Measurements from ENCODE around the gene TTLL1.

The TTLL1 gene

GRCh38 chr22:43013355-43014315 is 75.6 kb downstream of the TTLL1 start:
- Histone ChIP-seq H3K4me3 (peak overlapping the region; percentile 86), H3K27ac (peak overlapping the region in 1 of 2 donors; percentile 93)
- DNase-seq (ENCODE audit: low spot score): no peak
- no peak for TF ChIP-seq CTCF (IDR thresholded peaks at IDR 0.05)

GRCh38 chr22:43012390-43012789 is 76.8 kb downstream of the TTLL1 start:
- TF ChIP-seq CTCF (IDR thresholded peaks at IDR 0.05): no peak
- DNase-seq (ENCODE audit: low spot score): no peak
- Histone ChIP-seq H3K27ac (no peak overlapping the region), H3K4me3 (no peak overlapping the region)

GRCh38 chr22:43011079-43011478 is 78.1 kb downstream of the TTLL1 start:
- DNase-seq (ENCODE audit: low spot score): no peak
- no peak overlapping the region for H3K27ac ChIP-seq
- TF ChIP-seq CTCF (IDR thresholded peaks at IDR 0.05): no peak
- H3K4me3 ChIP-seq: no peak overlapping the region

GRCh38 chr22:43009444-43009843 is 79.7 kb downstream of the TTLL1 start:
- H3K27ac ChIP-seq: peak overlapping the region; percentile 4 to 71
- no peak for TF ChIP-seq CTCF (IDR thresholded peaks at IDR 0.05)
- DNase-seq (ENCODE audit: low spot score): no peak
- H3K4me3 ChIP-seq: no peak overlapping the region

GRCh38 chr22:43008921-43009320 is 80.3 kb downstream of the TTLL1 start:
- no peak for TF ChIP-seq CTCF (IDR thresholded peaks at IDR 0.05)
- Histone ChIP-seq H3K27ac (peak overlapping the region; percentile 4 to 71), H3K4me3 (peak overlapping the region; percentile 21)
- DNase-seq (ENCODE audit: low spot score): no peak

- TF ChIP-seq CTCF (IDR thresholded peaks at IDR 0.05): no peak
- peak overlapping the region; percentile 4 to 71 for H3K27ac ChIP-seq
- peak overlapping the region; percentile 21 for H3K4me3 ChIP-seq
- DNase-seq (ENCODE audit: low spot score): no peak
Observed at GRCh38 chr22:43008509-43008908, 80.7 kb downstream of the TTLL1 start.

Measured in coronary artery (tissue), 2 donors.